ENCODE data around the gene CAV3.

DNA sequence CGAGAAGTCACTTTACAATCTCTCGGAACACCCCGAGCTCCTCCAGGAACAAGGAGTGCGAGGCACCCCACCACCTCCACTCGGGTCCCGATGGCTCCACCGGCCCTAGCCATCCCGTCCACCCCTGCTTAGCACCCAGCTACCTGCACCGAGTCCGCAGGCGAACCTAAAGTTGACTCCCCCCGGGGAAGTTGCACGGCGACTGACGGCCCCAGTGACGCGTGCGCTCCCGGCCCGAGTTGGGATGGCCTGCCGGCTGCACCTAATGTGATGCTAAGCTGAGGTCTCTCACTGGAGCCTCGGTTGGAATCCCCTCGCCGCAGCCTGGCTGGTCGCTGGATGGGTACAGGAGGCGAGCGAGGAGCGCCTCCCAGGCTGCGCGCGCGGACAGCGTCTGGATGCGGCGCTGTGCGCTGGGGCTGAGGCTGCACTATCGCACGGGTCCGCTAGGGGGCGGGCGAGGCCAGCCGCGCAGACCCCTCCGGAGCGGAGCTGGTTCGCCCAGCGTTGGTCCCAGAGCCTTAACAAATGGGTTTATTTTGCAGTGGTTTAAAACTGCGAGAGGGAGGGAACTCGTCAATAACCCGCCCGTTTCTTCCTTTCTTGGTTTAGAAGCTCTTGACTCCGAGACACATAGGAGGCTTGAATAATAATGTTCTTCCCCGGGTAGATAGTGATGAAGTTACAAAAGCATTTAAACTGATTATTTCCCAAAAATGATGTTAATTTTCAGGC lies 35.7 kb downstream of the CAV3 start, which contains the start of gene OXTR:
- TF ChIP-seq, protein P1, sequence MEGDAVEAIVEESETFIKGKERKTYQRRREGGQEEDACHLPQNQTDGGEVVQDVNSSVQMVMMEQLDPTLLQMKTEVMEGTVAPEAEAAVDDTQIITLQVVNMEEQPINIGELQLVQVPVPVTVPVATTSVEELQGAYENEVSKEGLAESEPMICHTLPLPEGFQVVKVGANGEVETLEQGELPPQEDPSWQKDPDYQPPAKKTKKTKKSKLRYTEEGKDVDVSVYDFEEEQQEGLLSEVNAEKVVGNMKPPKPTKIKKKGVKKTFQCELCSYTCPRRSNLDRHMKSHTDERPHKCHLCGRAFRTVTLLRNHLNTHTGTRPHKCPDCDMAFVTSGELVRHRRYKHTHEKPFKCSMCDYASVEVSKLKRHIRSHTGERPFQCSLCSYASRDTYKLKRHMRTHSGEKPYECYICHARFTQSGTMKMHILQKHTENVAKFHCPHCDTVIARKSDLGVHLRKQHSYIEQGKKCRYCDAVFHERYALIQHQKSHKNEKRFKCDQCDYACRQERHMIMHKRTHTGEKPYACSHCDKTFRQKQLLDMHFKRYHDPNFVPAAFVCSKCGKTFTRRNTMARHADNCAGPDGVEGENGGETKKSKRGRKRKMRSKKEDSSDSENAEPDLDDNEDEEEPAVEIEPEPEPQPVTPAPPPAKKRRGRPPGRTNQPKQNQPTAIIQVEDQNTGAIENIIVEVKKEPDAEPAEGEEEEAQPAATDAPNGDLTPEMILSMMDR (IDR thresholded peaks at IDR 0.05; ENCODE audit: insufficient read depth, low read depth, low read length): peak; percentile 92
- no peak for TF ChIP-seq EZH2 (IDR thresholded peaks at IDR 0.05; ENCODE audit: insufficient read depth, low read length)
